GM21825 (cell line): ENCODE data around the gene KLF2.

Experiments
- ATAC-seq: cut with Tn5 transposase; IDR thresholded peaks from one replicate; pipeline ENCODE4 v1.9.1; 2021; ENCODE audit warnings: mild to moderate bottlenecking, moderate library complexity; ENCODE audit not compliant: unreplicated experiment

Gene KLF2

GRCh38 chr19:16306728-16307402 is 17.8 kb upstream of the KLF2 start:
- no peak for ATAC-seq

GRCh38 chr19:16308081-16308480 is 16.5 kb upstream of the KLF2 start:
- ATAC-seq = no peak

GRCh38 chr19:16309643-16310042 is 15.0 kb upstream of the KLF2 start:
- no peak for ATAC-seq

- no peak for ATAC-seq
These were observed 8.7 kb upstream of the KLF2 start for GRCh38 chr19:16315825-16316505.

- no peak for ATAC-seq
These were observed 8.1 kb upstream of the KLF2 start for GRCh38 chr19:16316506-16316882.

- no peak for ATAC-seq
These were observed 5.1 kb upstream of the KLF2 start for GRCh38 chr19:16319481-16319880.

- ATAC-seq = no peak
These were observed 3.6 kb upstream of the KLF2 start for GRCh38 chr19:16320987-16321386.

- ATAC-seq = no peak
These were observed 518 bp downstream of the KLF2 start for GRCh38 chr19:16325161-16325527.

- no peak for ATAC-seq
These were observed 1.2 kb downstream of the KLF2 start for GRCh38 chr19:16325641-16326400.

- ATAC-seq = no peak
These were observed 2.0 kb downstream of the KLF2 start for GRCh38 chr19:16326401-16327168.

GRCh38 chr19:16327169-16327475 is 2.5 kb downstream of the KLF2 start:
- ATAC-seq = no peak

GRCh38 chr19:16327501-16327900 is 2.9 kb downstream of the KLF2 start:
- no peak for ATAC-seq

- ATAC-seq = no peak
These were observed 3.5 kb downstream of the KLF2 start for GRCh38 chr19:16327911-16328823.

- no peak for ATAC-seq
These were observed 4.3 kb downstream of the KLF2 start for GRCh38 chr19:16328824-16329482.

GRCh38 chr19:16330368-16330801 is 5.8 kb downstream of the KLF2 start:
- peak; percentile 41 for ATAC-seq

- ATAC-seq = no peak
These were observed 6.4 kb downstream of the KLF2 start for GRCh38 chr19:16330806-16331690.

GRCh38 chr19:16333001-16333586 is 8.5 kb downstream of the KLF2 start:
- no peak for ATAC-seq

GRCh38 chr19:16334411-16334810 is 9.8 kb downstream of the KLF2 start:
- ATAC-seq = no peak

GRCh38 chr19:16335226-16335625 is 10.6 kb downstream of the KLF2 start:
- ATAC-seq = no peak
